ENCODE data around the gene CHSY3. TPM values are rescaled to one million over a fixed set of nuclear protein-coding genes. Genes with fewer than 3 reads are reported as not detected.
A peak's percentile ranks its signal among the peaks of the same experiment; 100 is the strongest.

Gene CHSY3
- polyA plus RNA-seq, 1 experiment, result 0.67 TPM

DNA sequence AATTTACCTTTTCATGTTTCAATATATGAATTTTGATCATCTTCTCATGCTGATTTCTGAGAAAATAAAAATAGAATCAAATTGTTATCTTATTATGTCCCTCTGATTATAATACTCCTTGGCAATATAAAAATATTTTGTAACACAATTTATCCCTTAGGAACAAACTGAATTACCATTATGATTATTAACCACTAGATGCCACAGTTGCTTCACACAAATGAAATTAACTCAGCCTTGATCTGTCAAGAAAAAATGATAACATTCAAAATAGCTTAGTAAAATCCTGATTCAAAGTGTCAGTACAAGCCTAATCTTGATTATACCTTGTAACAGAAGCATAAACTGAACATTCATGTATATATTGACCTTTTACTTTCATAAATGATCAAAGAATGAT is 4.8 kb upstream of the CHSY3 start:
- H3K4me3 ChIP-seq (ENCODE audit: low read depth, low read length), result no peak overlapping the region
- ChIA-PET CTCF (interaction anchor here (0.8 to 5.9 kb wide), 5 partner anchors 9 to 1210 kb away, joined by 3 to 58 read pairs (median 4); no protein-coding TSS in a partner anchor), POLR2A (no interaction called here)
- H3K27me3 ChIP-seq (ENCODE audit: control insufficient read depth, insufficient read depth, low read length), result peaks cover 7% of the 10 kb centered on the region
- H3K9me3 ChIP-seq (ENCODE audit: control insufficient read depth, insufficient read depth, low read length), result no peaks in the 10 kb centered on the region
- DNase-seq (ENCODE audit: low read depth, low spot score), result no peak
- TF ChIP-seq, protein P1, sequence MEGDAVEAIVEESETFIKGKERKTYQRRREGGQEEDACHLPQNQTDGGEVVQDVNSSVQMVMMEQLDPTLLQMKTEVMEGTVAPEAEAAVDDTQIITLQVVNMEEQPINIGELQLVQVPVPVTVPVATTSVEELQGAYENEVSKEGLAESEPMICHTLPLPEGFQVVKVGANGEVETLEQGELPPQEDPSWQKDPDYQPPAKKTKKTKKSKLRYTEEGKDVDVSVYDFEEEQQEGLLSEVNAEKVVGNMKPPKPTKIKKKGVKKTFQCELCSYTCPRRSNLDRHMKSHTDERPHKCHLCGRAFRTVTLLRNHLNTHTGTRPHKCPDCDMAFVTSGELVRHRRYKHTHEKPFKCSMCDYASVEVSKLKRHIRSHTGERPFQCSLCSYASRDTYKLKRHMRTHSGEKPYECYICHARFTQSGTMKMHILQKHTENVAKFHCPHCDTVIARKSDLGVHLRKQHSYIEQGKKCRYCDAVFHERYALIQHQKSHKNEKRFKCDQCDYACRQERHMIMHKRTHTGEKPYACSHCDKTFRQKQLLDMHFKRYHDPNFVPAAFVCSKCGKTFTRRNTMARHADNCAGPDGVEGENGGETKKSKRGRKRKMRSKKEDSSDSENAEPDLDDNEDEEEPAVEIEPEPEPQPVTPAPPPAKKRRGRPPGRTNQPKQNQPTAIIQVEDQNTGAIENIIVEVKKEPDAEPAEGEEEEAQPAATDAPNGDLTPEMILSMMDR (IDR thresholded peaks at IDR 0.05; ENCODE audit: low read depth, low read length), result peak; percentile 17; the same call in 1 of the 2 replicates
- no peak overlapping the region for H3K27ac ChIP-seq (ENCODE audit: low read depth, low read length)

DNA sequence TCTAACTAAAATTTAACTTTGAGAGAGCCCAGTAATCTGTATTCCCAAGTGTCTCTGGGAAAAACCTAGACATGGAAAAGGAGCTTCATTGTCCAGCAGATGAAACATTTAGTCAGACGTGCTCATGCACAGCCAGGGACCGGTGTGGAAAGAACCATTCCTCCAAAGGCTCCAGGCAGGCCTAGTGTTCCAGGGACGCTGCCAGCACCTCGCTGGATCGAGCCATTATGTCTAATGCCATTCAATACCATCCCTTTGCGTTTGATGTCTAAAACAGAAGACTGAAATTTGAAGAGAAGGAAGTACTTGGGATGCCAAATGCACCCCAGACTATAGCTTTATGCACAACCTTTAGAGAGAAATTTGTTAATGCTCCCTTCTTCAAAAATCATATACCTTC is 1.4 kb upstream of the CHSY3 start:
- DNase-seq (ENCODE audit: low read depth, low spot score), result no peak
- H3K4me3 ChIP-seq (ENCODE audit: low read depth, low read length), result no peak overlapping the region
- CTCF ChIA-PET, result interaction anchor here (5.9 kb wide), 1 partner anchor 238 kb away, joined by 58 read pairs; no protein-coding TSS in a partner anchor
- H3K27ac ChIP-seq (ENCODE audit: low read depth, low read length), result no peak overlapping the region
- POLR2A ChIA-PET, result no interaction called here
- peaks cover 7% of the 10 kb centered on the region for H3K27me3 ChIP-seq (ENCODE audit: control insufficient read depth, insufficient read depth, low read length)
- no peaks in the 10 kb centered on the region for H3K9me3 ChIP-seq (ENCODE audit: control insufficient read depth, insufficient read depth, low read length)
- TF ChIP-seq, protein P1 (IDR thresholded peaks at IDR 0.05; ENCODE audit: low read depth, low read length), result no peak

DNA sequence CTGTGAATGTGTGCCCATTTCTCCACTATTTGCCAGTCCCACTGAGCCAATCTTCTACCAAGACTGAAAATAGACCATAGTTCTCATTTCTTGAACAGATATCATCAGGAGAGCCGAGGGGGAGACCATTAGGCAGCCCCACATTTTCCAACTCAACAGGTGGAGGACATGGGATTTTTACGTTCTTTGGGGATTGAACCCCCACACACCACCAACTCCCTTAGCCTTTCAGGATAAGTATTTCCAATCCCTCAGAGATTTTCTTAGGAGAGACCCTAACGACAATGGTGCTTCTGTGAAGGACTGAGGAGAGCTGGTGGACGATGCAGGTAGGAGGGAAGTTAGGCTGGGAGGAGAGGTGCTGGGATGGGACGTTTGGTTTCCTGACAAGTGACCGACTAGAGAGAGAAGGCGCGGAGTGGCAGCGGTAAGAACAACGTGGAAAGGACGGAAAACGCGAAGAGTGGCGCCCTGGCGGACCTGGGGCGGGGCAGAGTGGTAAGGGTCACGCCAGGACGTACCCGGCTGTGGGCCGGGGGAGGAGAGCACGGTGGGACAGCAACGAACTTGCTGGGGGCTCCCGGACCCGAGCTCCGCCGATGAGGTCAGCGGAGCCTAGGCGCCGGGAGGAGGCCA is 681 bp upstream of the CHSY3 start:
- CTCF ChIA-PET, result interaction anchor here (0.6 to 5.9 kb wide), 6 partner anchors 44 to 265 kb away, joined by 3 to 58 read pairs (median 5); no protein-coding TSS in a partner anchor
- no peak for DNase-seq (ENCODE audit: low read depth, low spot score)
- Histone ChIP-seq H3K4me3 (ENCODE audit: low read depth, low read length) (peak overlapping the region; percentile 68), H3K9me3 (ENCODE audit: control insufficient read depth, insufficient read depth, low read length) (no peaks in the 10 kb centered on the region), H3K27ac (ENCODE audit: low read depth, low read length) (no peak overlapping the region), H3K27me3 (ENCODE audit: control insufficient read depth, insufficient read depth, low read length) (peaks cover 7% of the 10 kb centered on the region)
- TF ChIP-seq, protein P1 (IDR thresholded peaks at IDR 0.05; ENCODE audit: low read depth, low read length), result no peak
- POLR2A ChIA-PET, result interaction anchor here (0.6 kb wide), 1 partner anchor 1248 kb away, joined by 10 read pairs; no protein-coding TSS in a partner anchor

DNA sequence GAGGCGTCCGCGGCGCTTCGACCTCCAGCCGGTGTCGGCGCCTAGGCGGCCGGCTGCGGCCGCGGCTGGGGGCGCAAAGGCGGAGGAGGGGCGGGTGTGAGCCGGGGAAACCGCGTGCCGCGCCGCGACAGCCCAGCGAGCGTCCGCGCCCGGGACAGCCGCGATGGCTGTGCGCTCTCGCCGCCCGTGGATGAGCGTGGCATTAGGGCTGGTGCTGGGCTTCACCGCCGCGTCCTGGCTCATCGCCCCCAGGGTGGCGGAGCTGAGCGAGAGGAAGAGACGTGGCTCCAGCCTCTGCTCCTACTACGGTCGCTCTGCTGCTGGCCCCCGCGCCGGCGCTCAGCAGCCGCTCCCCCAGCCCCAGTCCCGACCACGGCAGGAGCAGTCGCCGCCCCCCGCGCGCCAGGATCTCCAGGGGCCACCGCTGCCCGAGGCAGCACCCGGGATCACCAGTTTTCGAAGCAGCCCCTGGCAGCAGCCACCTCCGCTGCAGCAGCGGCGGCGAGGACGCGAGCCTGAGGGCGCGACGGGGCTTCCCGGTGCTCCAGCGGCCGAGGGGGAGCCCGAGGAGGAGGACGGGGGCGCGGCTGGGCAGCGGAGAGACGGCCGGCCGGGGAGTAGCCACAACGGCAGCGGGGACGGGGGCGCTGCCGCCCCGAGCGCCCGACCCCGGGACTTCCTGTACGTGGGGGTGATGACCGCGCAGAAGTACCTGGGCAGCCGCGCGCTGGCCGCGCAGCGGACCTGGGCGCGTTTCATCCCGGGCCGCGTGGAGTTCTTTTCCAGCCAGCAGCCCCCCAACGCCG is 605 bp downstream of the CHSY3 start:
- Histone ChIP-seq H3K27ac (ENCODE audit: low read depth, low read length) (no peak overlapping the region), H3K9me3 (ENCODE audit: control insufficient read depth, insufficient read depth, low read length) (no peaks in the 10 kb centered on the region), H3K4me3 (ENCODE audit: low read depth, low read length) (peak overlapping the region; percentile 68), H3K27me3 (ENCODE audit: control insufficient read depth, insufficient read depth, low read length) (peaks cover 7% of the 10 kb centered on the region)
- DNase-seq (ENCODE audit: low read depth, low spot score), result no peak
- TF ChIP-seq, protein P1 (IDR thresholded peaks at IDR 0.05; ENCODE audit: low read depth, low read length), result no peak
- ChIA-PET CTCF (interaction anchor here (1.0 to 5.9 kb wide), 2 partner anchors 236 to 237 kb away, joined by 3 to 58 read pairs; no protein-coding TSS in a partner anchor), POLR2A (interaction anchor here (0.5 kb wide), 1 partner anchor 899 kb away, joined by 8 read pairs; no protein-coding TSS in a partner anchor)
